GM19238 (cell line): Measurements from ENCODE around the gene TEDC1.
"Not testable (repeated sequence)": the region's sequence is repeated elsewhere in the genome, so short reads cannot be mapped to it uniquely, and the experiment has no call there.

ENCODE experiments used
- DNase-seq: peaks from one replicate; pipeline ENCODE4 v3.0.0; 2011; ENCODE audit warnings: low spot score; ENCODE audit not compliant: insufficient read length

Gene TEDC1

DNA sequence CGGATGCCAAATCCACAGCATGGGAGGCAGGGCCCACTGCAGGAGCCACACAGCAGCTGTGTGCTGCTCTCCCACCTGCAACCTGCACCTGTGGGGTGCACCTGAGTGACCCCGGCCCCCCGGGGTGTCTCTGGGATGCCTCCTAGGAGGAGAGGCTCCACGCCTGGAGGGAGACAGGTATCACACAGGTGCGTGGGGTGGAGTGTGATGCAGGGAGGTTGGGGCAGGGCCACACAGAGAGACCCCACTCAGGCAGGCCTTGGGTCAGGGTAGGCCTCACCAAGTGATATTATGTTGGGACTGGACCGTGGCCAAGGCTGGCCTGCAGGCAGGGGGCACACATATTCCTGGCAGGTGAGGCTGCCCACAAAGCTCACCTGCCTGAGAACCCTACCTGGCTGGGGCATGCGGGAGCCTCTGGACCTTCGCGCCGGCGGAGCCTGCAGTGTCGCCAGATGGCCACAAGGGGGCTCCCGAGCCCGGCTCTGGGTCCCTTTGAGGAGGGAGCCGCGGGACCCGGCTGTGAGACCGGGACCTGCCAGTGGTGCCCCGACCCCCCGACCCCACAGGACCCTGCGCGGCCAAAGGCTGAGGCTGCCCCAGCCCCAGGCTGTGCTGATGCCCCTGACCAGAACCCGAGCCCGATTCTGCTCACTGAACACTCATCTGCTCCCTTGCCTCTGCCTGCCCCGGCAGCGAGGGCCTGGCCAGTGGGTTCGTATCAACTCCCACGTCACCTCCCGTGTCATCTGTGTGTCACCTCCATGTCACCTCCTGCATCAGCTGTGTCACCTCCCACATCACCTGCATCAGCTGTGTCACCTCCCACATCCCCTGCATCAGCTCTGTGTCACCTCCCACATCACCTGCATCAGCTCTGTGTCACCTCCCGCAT lies 46.8 kb downstream of the TEDC1 start:
- DNase-seq, result peak; percentile 82

DNA sequence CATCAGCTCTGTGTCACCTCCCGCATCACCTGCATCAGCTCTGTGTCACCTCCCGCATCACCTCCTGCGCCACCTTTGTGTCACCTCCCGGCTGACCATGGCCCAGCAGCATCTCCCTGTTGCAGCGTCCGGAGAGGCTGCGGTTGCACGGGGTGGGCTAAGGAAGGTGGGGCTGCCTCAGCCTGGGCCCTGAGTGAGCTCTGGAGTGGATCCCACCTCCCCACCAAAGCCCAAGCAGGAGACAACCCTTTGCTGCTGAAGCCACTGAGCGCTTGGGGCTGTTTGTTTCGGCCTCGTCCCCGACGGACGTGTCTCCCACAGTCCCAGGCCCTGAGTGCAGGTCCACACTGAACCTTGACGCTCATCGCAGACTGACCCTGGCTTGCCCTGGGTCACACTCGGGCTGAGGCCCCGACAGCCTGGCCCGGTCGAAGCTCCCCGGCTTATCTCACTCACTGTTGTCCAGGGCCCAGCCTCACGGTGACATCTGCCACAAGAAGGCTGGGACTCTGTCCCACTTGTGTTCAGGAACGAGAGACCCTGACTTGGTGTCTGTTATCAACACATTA lies 47.5 kb downstream of the TEDC1 start:
- no peak for DNase-seq

DNA sequence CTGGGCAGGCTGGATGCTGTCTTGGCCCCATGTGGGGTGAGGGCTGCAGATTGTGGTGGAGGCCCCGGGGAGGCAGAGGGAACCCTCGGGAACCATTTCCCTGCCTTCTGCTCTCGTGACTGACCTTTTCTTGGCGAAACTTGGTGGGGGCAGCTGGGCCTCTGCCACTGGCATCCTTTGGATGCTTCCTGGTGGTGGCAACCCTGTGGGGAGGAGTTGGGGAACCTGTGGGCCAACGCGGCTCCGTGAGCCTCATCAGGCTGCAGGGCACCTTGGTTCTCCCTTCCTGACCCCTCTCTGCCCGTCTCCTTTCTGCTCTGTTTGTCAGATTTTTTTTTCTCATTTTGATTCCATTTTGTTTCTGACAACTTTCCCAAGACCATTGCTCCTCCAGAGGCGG lies 49.8 kb downstream of the TEDC1 start:
- DNase-seq, result no peak

- DNase-seq, result no peak
Measured at GRCh38 chr14:105541218-105541875, 50.3 kb downstream of the TEDC1 start.

DNA sequence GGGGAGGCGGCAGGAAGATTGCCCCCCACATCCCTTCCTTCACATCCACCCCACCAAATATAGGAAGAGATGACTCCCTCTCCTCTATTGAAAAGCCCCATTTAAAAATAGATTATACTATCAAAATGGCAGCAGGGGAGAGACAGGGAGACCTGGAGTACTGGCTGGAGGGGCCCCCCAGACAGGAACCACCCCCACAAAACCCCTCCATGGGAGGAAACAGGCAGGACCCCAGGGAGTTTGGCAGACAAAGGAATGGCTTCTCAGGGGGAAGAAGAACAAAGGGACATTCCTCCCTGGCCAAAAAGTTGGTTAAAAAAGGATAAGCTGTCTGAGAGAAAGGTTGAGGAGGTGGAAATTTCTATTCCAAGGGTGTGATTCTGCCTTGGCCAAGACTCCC lies 54.6 kb downstream of the TEDC1 start:
- DNase-seq, result not testable (repeated sequence)

DNA sequence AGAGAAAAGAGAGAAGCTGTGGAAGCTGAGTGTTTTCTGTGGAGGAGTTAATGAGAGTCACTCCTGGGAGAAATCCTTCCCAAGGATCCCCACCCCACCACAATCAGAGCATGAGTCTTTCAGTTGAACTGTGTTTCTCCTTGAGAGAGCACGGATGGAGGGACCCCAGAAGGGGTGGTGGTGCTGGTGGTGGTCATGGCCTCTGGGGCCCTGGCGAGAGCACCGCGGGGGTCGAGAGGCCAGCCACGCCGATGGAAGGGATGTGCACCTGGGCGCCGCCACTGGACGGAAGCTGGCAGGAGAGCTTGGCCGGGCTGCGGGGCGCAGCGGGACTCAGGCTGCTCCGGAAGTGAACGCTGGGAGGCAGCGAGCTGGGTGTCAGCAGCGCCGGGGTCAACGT lies 55.4 kb downstream of the TEDC1 start:
- not testable (repeated sequence) for DNase-seq

GRCh38 chr14:105547072-105547471 lies 56.0 kb downstream of the TEDC1 start:
- not testable (repeated sequence) for DNase-seq

GRCh38 chr14:105547741-105548169 lies 56.7 kb downstream of the TEDC1 start:
- no peak for DNase-seq
